GM12872 (cell line): ENCODE data around the gene FKRP.

ENCODE experiments used
- CTCF ChIP-seq: IDR thresholded peaks from 3 replicates; pipeline ENCODE4 v1.5.1; 2011; ENCODE audit warnings: low read depth, mild to moderate bottlenecking, low read length, moderate library complexity; ENCODE audit not compliant: insufficient read depth

The FKRP gene

GRCh38 chr19:46748325-46749109 lies 2.7 kb downstream of the FKRP start:
- TF ChIP-seq CTCF: peak; percentile 84

- peak; percentile 74 for TF ChIP-seq CTCF
Measured at GRCh38 chr19:46753420-46754155, 7.7 kb downstream of the FKRP start.

GRCh38 chr19:46755077-46755852 lies 9.4 kb downstream of the FKRP start:
- TF ChIP-seq CTCF: no peak

GRCh38 chr19:46755853-46756543 lies 10.1 kb downstream of the FKRP start:
- no peak for TF ChIP-seq CTCF

- TF ChIP-seq CTCF: no peak
Measured at GRCh38 chr19:46756544-46756888, 10.7 kb downstream of the FKRP start.

GRCh38 chr19:46759206-46759605 lies 13.3 kb downstream of the FKRP start:
- TF ChIP-seq CTCF: no peak

- TF ChIP-seq CTCF: no peak
Measured at GRCh38 chr19:46759817-46760333, 14.0 kb downstream of the FKRP start.
